ENCODE results near the gene BCKDK. TPM values are rescaled to one million over a fixed set of nuclear protein-coding genes. Genes with fewer than 3 reads are reported as not detected.
A peak's percentile ranks its signal among the peaks of the same experiment; 100 is the strongest.

Gene BCKDK
- polyA plus RNA-seq, 1 of the 3 experiments (the other 2 are of a cell fraction) = 73.2 TPM

DNA sequence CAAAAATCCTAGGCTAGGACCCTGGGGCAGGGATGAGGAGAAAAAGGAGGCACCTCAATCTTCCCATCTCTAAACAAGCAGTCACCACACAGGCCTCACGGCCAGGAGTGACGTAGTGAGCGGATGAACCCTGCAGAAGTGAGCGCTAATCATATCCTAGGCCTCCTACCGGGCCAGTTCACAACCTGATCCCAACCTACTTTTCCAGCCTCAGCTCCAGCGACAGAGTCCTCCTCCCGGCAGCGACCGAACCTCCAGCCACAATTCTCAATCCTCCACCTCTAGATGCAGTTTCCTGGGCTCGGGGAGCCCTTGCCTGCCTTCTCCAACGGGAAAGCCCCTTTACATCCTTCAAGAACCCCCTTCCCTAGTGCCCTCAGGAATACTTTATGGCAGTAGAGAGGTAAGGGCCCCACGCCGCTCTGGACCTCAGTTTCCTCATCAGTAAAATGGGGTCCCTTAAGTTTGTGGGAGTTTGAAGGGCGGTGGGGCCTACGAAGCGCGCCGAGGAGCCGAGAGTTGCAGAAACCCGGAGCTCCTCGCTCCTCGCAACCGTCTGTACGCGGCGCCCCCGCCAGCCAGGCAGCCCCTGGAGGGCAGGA is 35.5 kb upstream of the BCKDK start:
- POLR2A ChIA-PET = interaction anchor here (0.6 to 2.7 kb wide), 4 partner anchors 39 to 107 kb away, joined by 3 to 15 read pairs (median 10); partner anchors contain the start of genes FUS, KAT8 and STX4
- Histone ChIP-seq H3K4me2 (peak overlapping the region; percentile 93), H3K4me3 (ENCODE audit: low read depth in 2 of 2, low read length in 1 of 2) (peak overlapping the region; percentile 90 to 95), H3K36me3 (replicated peaks in 1 of 2; ENCODE audit: control insufficient read depth in 1 of 2, insufficient read depth in 2 of 2, low read length in 1 of 2) (peaks cover 11 to 18% of the 10 kb centered on the region in 2 experiments), H3F3A (replicated peaks; ENCODE audit: insufficient read depth) (peaks cover 7% of the 10 kb centered on the region), H3K79me2 (ENCODE audit: insufficient read depth) (peaks cover 87% of the 10 kb centered on the region), H3K4me1 (ENCODE audit: control insufficient read depth in 1 of 2, insufficient read depth in 2 of 2, low read depth in 1 of 2, low read length in 1 of 2) (peaks cover 5 to 14% of the 10 kb centered on the region in 2 experiments; a peak in 3 of 4 replicates), H2AFZ (ENCODE audit: low read depth) (peak overlapping the region; percentile 83), H3K9me2 (no peaks in the 10 kb centered on the region), H3K27ac (ENCODE audit: low read depth in 2 of 2, low read length in 1 of 2) (peak overlapping the region; percentile 93 to 95), H3K9me3 (no peaks in the 10 kb centered on the region), H3K9ac (peak overlapping the region; percentile 95), H3K27me3 (ENCODE audit: insufficient read depth) (no peaks in the 10 kb centered on the region), H4K20me1 (ENCODE audit: insufficient read depth) (no peaks in the 10 kb centered on the region)
- CTCF ChIA-PET = interaction anchor here (1.0 to 4.3 kb wide), 5 partner anchors 16 to 119 kb away, joined by 3 to 19 read pairs (median 3); partner anchors contain the start of gene PRSS53
- 2% methylated on average over 23 of the region's 27 CpGs for WGBS (ENCODE audit: low lambda C conversion rate)
- peak; percentile 62 for DNase-seq
- no peak for TF ChIP-seq SMC3 (IDR thresholded peaks at IDR 0.05; ENCODE audit: low read depth, low read length)
- TF ChIP-seq POLR2AphosphoS5 (IDR thresholded peaks at IDR 0.05; ENCODE audit: low read depth, low read length) = no peak; the same call in 1 of the 2 replicates

DNA sequence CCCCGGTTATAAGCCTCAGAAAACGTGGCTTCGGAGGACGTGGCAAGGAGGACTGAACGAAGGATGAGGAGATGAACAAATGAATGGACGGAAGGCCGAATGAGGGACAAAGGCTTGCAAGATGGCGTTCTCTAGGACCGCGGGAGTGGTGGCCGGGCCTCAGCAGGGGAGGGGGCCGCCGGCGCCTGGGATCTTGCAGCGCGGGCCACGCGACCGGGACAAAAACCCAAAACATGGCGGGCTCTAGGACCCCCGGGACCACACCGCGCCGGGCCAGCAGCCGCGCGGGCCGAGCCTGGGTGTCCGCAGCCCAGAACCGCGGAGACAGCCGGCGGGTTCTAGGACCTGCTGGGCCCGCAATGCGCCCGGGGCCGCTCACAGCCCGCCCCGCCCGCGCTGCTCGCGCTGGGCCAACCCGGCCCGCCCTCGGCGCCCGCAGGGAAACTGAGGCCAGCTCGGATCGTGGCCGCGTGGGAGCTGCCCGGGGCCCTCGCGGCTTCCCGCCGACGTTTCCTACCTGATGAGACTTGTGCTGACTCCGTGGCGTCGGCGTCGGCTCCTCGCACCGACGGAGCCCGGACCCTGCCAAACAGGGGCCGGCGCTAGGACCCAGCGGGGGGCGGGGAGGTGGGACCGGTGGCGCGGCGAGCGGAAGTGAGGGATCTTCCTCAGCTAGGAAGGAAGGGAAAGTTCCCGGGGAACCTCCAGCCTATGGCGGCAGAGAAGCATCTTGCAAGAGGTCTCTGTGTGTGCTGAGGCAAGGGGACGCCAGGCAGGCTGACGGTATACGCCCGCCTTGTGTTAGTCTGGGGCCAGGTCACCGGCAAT is 34.8 kb upstream of the BCKDK start:
- H3K9me2 ChIP-seq = no peaks in the 10 kb centered on the region
- H3K4me2 ChIP-seq = peak overlapping the region; percentile 93
- peak overlapping the region; percentile 95 for H3K9ac ChIP-seq
- POLR2A ChIA-PET = interaction anchor here (0.6 to 2.7 kb wide), 18 partner anchors 11 to 387 kb away, joined by 3 to 22 read pairs (median 4); partner anchors contain the start of genes FUS, HSD3B7, KAT8 and PRSS53
- H3F3A ChIP-seq (replicated peaks; ENCODE audit: insufficient read depth) = peaks cover 7% of the 10 kb centered on the region
- H4K20me1 ChIP-seq (ENCODE audit: insufficient read depth) = 0 out of 2 replicates have a peak, but pooled peaks cover 3% of the 10 kb centered on the region
- H3K27me3 ChIP-seq (ENCODE audit: insufficient read depth) = no peaks in the 10 kb centered on the region
- no peaks in the 10 kb centered on the region for H3K9me3 ChIP-seq
- H3K36me3 ChIP-seq (replicated peaks in 1 of 2; ENCODE audit: control insufficient read depth in 1 of 2, insufficient read depth in 2 of 2, low read length in 1 of 2) = peaks cover 11 to 25% of the 10 kb centered on the region in 2 experiments
- H3K27ac ChIP-seq (ENCODE audit: low read depth in 2 of 2, low read length in 1 of 2) = peak overlapping the region; percentile 93 to 95
- DNase-seq = peak; percentile 94
- peaks cover 89% of the 10 kb centered on the region for H3K79me2 ChIP-seq (ENCODE audit: insufficient read depth)
- 0% methylated on average over 22 of the region's 83 CpGs for WGBS (ENCODE audit: low lambda C conversion rate)
- CTCF ChIA-PET = interaction anchor here (1.0 to 4.3 kb wide), 6 partner anchors 16 to 119 kb away, joined by 3 to 19 read pairs (median 6); partner anchors contain the start of genes HSD3B7 and PRSS53
- peaks cover 5 to 14% of the 10 kb centered on the region in 2 experiments; a peak in 3 of 4 replicates for H3K4me1 ChIP-seq (ENCODE audit: control insufficient read depth in 1 of 2, insufficient read depth in 2 of 2, low read depth in 1 of 2, low read length in 1 of 2)
- peak overlapping the region; percentile 90 to 95 for H3K4me3 ChIP-seq (ENCODE audit: low read depth in 2 of 2, low read length in 1 of 2)
- H2AFZ ChIP-seq (ENCODE audit: low read depth) = peak overlapping the region; percentile 83
- TF ChIP-seq EP300 (IDR thresholded peaks at IDR 0.05; ENCODE audit: borderline replicate concordance in 1 of 2, low read depth in 1 of 2, low read length in 1 of 2) = no peak
- TF ChIP-seq MXI1 (IDR thresholded peaks at IDR 0.05; ENCODE audit: low read depth, low read length) = peak; percentile 62; the same call in 1 of the 2 replicates
- TF ChIP-seq ELF1 (IDR thresholded peaks at IDR 0.05) = peak; percentile 75
- TF ChIP-seq TAF1 (IDR thresholded peaks at IDR 0.05; ENCODE audit: borderline replicate concordance, low read depth, low read length) = peak; percentile 85
- no peak for TF ChIP-seq TEAD4 (IDR thresholded peaks at IDR 0.05; ENCODE audit: borderline replicate concordance, insufficient read depth)
- TF ChIP-seq GABPA (IDR thresholded peaks at IDR 0.05; ENCODE audit: low read depth) = peak; percentile 58
- no peak for TF ChIP-seq FOSL2 (IDR thresholded peaks at IDR 0.05; ENCODE audit: borderline replicate concordance, low read depth)
- TF ChIP-seq, protein P1, sequence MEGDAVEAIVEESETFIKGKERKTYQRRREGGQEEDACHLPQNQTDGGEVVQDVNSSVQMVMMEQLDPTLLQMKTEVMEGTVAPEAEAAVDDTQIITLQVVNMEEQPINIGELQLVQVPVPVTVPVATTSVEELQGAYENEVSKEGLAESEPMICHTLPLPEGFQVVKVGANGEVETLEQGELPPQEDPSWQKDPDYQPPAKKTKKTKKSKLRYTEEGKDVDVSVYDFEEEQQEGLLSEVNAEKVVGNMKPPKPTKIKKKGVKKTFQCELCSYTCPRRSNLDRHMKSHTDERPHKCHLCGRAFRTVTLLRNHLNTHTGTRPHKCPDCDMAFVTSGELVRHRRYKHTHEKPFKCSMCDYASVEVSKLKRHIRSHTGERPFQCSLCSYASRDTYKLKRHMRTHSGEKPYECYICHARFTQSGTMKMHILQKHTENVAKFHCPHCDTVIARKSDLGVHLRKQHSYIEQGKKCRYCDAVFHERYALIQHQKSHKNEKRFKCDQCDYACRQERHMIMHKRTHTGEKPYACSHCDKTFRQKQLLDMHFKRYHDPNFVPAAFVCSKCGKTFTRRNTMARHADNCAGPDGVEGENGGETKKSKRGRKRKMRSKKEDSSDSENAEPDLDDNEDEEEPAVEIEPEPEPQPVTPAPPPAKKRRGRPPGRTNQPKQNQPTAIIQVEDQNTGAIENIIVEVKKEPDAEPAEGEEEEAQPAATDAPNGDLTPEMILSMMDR (IDR thresholded peaks at IDR 0.05) = no peak
- TF ChIP-seq CHD2 (IDR thresholded peaks at IDR 0.05; ENCODE audit: low read length, partially characterized antibody) = peak; percentile 47
- TF ChIP-seq, protein P2, sequence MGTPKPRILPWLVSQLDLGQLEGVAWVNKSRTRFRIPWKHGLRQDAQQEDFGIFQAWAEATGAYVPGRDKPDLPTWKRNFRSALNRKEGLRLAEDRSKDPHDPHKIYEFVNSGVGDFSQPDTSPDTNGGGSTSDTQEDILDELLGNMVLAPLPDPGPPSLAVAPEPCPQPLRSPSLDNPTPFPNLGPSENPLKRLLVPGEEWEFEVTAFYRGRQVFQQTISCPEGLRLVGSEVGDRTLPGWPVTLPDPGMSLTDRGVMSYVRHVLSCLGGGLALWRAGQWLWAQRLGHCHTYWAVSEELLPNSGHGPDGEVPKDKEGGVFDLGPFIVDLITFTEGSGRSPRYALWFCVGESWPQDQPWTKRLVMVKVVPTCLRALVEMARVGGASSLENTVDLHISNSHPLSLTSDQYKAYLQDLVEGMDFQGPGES (IDR thresholded peaks at IDR 0.05; ENCODE audit: low read depth, low read length) = no peak
- TF ChIP-seq, protein P3, sequence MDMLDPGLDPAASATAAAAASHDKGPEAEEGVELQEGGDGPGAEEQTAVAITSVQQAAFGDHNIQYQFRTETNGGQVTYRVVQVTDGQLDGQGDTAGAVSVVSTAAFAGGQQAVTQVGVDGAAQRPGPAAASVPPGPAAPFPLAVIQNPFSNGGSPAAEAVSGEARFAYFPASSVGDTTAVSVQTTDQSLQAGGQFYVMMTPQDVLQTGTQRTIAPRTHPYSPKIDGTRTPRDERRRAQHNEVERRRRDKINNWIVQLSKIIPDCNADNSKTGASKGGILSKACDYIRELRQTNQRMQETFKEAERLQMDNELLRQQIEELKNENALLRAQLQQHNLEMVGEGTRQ (IDR thresholded peaks at IDR 0.05; ENCODE audit: borderline replicate concordance, low read depth, low read length) = no peak
- TF ChIP-seq FOXM1 (IDR thresholded peaks at IDR 0.05; ENCODE audit: low read depth) = no peak
- no peak for TF ChIP-seq GATA2 (CRISPR knock-in tag; IDR thresholded peaks at IDR 0.05)
- no peak for TF ChIP-seq RXRA (IDR thresholded peaks at IDR 0.05; ENCODE audit: borderline replicate concordance, low read depth)
- 0 out of 2 replicates have a peak, but pooled peaks have one; percentile 39 for TF ChIP-seq SIN3A (IDR thresholded peaks at IDR 0.05; ENCODE audit: borderline replicate concordance, low read depth, low read length)
- TF ChIP-seq, protein P4, sequence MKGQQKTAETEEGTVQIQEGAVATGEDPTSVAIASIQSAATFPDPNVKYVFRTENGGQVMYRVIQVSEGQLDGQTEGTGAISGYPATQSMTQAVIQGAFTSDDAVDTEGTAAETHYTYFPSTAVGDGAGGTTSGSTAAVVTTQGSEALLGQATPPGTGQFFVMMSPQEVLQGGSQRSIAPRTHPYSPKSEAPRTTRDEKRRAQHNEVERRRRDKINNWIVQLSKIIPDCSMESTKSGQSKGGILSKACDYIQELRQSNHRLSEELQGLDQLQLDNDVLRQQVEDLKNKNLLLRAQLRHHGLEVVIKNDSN (IDR thresholded peaks at IDR 0.05; ENCODE audit: borderline replicate concordance, low read depth) = no peak
- TF ChIP-seq MEF2A (IDR thresholded peaks at IDR 0.05; ENCODE audit: borderline replicate concordance, low read depth) = no peak
- peak; percentile 71 for TF ChIP-seq YY1 (IDR thresholded peaks at IDR 0.05; ENCODE audit: low read depth)
